ENCODE results near the gene ZNF397.
"Not testable (repeated sequence)": the region's sequence is repeated elsewhere in the genome, so short reads cannot be mapped to it uniquely, and the experiment has no call there.

The ZNF397 gene

GRCh38 chr18:35240664-35241447 lies at the start of gene ZNF397:
Gene ZNF397 (plus strand): TSS chr18:35241034. CDS start chr18:35242471, 1,437 bp downstream.
- H3K27ac Mint-ChIP-seq, result peak within 1 kb of the TSS; percentile 96
- no peaks in the 10 kb centered on the region for H3K27me3 Mint-ChIP-seq
- peaks cover 21% of the 10 kb centered on the region for H3K9me3 Mint-ChIP-seq
- H3K36me3 Mint-ChIP-seq, result peaks cover 29% of the 10 kb centered on the region
- peak within 1 kb of the TSS; percentile 93 for H3K4me3 Mint-ChIP-seq
- H3K4me1 Mint-ChIP-seq, result peaks cover 26% of the 10 kb centered on the region

GRCh38 chr18:35191698-35192025 lies 49.2 kb upstream of the ZNF397 start:
- Mint-ChIP-seq H3K27me3 (no peaks in the 10 kb centered on the region), H3K4me1 (peaks cover 4% of the 10 kb centered on the region), H3K4me3 (no peak overlapping the region), H3K36me3 (no peaks in the 10 kb centered on the region), H3K9me3 (no peaks in the 10 kb centered on the region), H3K27ac (no peak overlapping the region)

DNA sequence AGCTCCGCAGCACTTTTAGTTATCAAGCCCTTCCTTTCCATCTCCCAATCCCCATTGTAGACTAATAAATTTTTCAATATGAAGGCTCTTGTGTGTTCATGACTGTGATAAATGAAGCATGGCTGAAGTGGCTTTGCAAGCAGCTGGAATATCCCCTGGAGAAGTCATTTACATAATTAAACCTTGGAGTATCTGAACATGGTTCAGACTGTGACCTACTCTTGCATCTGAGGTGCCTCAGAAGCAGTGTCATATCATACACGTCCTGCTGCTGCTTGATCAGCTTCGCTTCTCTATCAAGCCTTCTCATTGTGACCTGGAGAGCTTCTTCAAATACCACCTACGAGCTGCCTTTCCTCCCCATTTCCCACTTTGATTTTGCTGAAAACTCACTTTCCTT lies 48.4 kb upstream of the ZNF397 start:
- H3K27ac Mint-ChIP-seq, result peak overlapping the region; percentile 53
- H3K4me1 Mint-ChIP-seq, result peaks cover 4% of the 10 kb centered on the region
- H3K27me3 Mint-ChIP-seq, result no peaks in the 10 kb centered on the region
- H3K4me3 Mint-ChIP-seq, result no peak overlapping the region
- no peaks in the 10 kb centered on the region for H3K36me3 Mint-ChIP-seq
- no peaks in the 10 kb centered on the region for H3K9me3 Mint-ChIP-seq

DNA sequence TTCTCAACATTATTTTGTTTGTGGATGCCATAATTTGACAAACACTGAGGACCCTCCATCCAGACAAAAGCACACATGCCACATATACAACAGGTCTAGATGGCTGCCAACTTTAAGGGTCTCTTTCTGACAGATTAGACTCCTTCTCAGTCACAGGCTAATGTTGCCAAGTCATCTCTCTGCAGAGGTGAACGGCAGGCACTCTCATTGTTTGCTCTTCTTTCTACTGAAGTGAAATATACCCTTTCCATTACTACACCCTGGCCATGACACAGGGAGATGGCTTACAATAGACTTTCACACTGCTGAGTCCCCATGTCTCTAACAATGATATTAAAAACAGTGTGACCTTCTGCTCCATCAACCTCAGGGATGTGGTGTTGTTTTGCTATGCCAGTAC lies 47.5 kb upstream of the ZNF397 start:
- no peak overlapping the region for H3K27ac Mint-ChIP-seq
- H3K27me3 Mint-ChIP-seq, result no peaks in the 10 kb centered on the region

DNA sequence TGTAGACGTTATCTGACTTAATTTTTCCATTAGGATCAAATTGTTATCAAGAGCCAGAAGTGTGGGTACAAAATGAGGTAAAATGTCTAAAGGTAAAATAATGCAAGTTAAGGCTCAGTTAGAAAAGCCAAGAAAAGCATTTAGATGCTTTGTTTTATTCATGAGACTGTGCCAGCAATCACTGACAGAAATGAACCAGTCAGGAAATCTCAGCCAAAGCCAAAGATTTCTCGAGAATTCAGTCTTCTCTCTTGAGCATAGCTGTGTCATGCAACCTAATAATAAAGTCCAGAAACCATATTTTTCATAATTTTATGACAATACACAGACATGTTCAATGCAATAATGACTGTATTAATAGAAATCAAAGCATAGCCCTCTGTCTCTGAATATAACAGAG lies 43.5 kb upstream of the ZNF397 start:
- Mint-ChIP-seq H3K4me3 (no peak overlapping the region), H3K27me3 (no peaks in the 10 kb centered on the region), H3K36me3 (no peaks in the 10 kb centered on the region), H3K4me1 (peaks cover 2% of the 10 kb centered on the region), H3K9me3 (no peaks in the 10 kb centered on the region), H3K27ac (no peak overlapping the region)

More for the DNA sequence above, 47.5 kb upstream of the ZNF397 start:
- Mint-ChIP-seq H3K4me3 (no peak overlapping the region), H3K4me1 (peaks cover 4% of the 10 kb centered on the region), H3K9me3 (no peaks in the 10 kb centered on the region), H3K36me3 (no peaks in the 10 kb centered on the region)

GRCh38 chr18:35201256-35201931 lies 39.4 kb upstream of the ZNF397 start:
- Mint-ChIP-seq H3K36me3 (peaks cover 5% of the 10 kb centered on the region), H3K4me3 (no peak overlapping the region), H3K27ac (no peak overlapping the region), H3K4me1 (no peaks in the 10 kb centered on the region), H3K27me3 (peaks cover 4% of the 10 kb centered on the region), H3K9me3 (peaks cover 10% of the 10 kb centered on the region)

GRCh38 chr18:35203067-35203466 lies 37.8 kb upstream of the ZNF397 start:
- H3K36me3 Mint-ChIP-seq, result peaks cover 5% of the 10 kb centered on the region
- H3K27ac Mint-ChIP-seq, result no peak overlapping the region
- peaks cover 4% of the 10 kb centered on the region for H3K27me3 Mint-ChIP-seq
- no peak overlapping the region for H3K4me3 Mint-ChIP-seq
- peaks cover 10% of the 10 kb centered on the region for H3K9me3 Mint-ChIP-seq
- H3K4me1 Mint-ChIP-seq, result no peaks in the 10 kb centered on the region

- Mint-ChIP-seq H3K36me3 (peaks cover 5% of the 10 kb centered on the region), H3K27ac (no peak overlapping the region), H3K4me3 (no peak overlapping the region), H3K27me3 (peaks cover 4% of the 10 kb centered on the region), H3K9me3 (peaks cover 10% of the 10 kb centered on the region), H3K4me1 (no peaks in the 10 kb centered on the region)
Observed at GRCh38 chr18:35205199-35205712, 35.6 kb upstream of the ZNF397 start.

- H3K4me3 Mint-ChIP-seq, H3K4me1 Mint-ChIP-seq, H3K27me3 Mint-ChIP-seq, H3K27ac Mint-ChIP-seq, H3K36me3 Mint-ChIP-seq, H3K9me3 Mint-ChIP-seq: not testable (repeated sequence)
Observed at GRCh38 chr18:35205746-35206458, 34.9 kb upstream of the ZNF397 start.

- H3K36me3 Mint-ChIP-seq, result no peaks in the 10 kb centered on the region
- H3K4me3 Mint-ChIP-seq, result no peak overlapping the region
- H3K27me3 Mint-ChIP-seq, result no peaks in the 10 kb centered on the region
- no peak overlapping the region for H3K27ac Mint-ChIP-seq
- no peaks in the 10 kb centered on the region for H3K4me1 Mint-ChIP-seq
- no peaks in the 10 kb centered on the region for H3K9me3 Mint-ChIP-seq
Observed at GRCh38 chr18:35215026-35215425, 25.8 kb upstream of the ZNF397 start.

DNA sequence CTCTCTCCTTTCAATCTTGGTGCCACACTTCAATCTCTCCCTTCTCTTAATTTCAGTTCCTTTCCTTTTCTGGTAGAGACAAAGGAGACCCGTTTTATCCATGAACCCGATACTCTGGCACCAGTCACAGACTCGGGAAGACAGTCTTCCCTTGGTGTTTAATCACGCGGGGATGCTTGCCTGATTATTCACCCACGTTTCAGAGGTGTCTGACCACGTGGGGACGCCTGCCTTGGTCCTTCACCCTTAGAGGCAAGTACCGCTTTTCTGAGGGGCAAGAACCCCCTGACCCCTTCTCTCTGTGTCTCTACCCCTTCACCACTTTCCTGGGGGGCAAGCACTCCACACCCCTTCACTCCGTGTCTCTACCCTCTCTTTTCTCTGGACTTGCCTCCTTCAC lies 24.2 kb upstream of the ZNF397 start:
- not testable (repeated sequence) for H3K27ac Mint-ChIP-seq, H3K4me1 Mint-ChIP-seq, H3K36me3 Mint-ChIP-seq, H3K27me3 Mint-ChIP-seq, H3K4me3 Mint-ChIP-seq, H3K9me3 Mint-ChIP-seq

DNA sequence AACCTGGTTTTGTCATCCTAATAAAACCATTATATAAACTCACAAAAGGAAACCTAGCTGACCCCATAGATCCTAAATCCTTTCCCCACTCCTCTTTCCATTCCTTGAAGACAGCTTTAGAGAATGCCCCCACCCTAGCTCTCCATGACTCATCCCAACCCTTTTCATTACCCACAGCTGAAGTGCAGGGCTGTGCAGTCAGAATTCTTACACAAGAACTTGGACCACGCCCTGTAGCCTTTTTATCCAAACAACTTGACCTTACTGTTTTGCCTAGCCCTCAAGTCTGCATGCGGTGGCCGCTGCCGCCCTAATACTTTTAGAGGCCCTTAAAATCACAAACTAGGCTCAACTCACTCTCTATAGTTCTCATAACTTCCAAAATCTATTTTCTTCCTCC lies 21.5 kb upstream of the ZNF397 start:
- not testable (repeated sequence) for H3K9me3 Mint-ChIP-seq, H3K36me3 Mint-ChIP-seq, H3K4me1 Mint-ChIP-seq, H3K27me3 Mint-ChIP-seq, H3K4me3 Mint-ChIP-seq, H3K27ac Mint-ChIP-seq

DNA sequence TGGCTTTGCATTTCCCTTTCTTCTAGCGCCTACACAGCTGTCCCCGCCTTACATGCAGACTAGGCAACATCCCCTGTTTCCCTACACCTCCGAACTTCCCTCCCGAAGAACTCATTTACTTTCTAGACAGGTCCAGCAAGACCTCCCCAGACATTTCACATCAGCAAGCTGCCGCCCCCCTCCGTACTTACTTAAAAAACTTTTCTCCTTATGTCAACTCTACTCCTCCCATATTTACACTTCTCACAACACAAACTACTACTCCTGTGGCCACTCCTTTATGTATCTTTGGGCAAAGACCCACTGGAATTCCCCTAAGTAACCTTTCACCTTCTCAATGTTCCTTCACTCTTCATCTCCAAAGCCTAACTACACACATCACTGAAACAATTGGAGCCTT lies 20.4 kb upstream of the ZNF397 start:
- no peaks in the 10 kb centered on the region for H3K27me3 Mint-ChIP-seq
- H3K27ac Mint-ChIP-seq, result no peak overlapping the region
- H3K4me1 Mint-ChIP-seq, result no peaks in the 10 kb centered on the region
- no peaks in the 10 kb centered on the region for H3K9me3 Mint-ChIP-seq
- no peaks in the 10 kb centered on the region for H3K36me3 Mint-ChIP-seq
- no peak overlapping the region for H3K4me3 Mint-ChIP-seq

DNA sequence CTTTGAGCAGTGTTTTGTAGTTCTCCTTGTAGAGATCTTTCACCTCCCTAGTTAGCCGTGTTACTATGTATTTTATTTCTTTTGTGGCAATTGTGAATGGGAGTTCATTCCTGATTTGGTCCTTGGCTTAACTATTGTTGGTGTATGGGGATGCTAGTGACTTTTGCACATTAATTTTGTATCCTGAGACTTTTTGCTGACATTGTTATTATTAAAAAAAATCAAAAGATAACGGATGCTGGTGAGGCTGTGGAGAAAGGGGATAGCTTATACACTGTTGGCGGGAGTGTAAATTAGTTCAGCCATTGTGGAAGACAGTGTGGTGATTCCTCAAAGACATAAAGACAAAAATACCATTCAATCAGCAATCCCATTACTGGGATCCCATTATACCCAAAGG lies 17.0 kb upstream of the ZNF397 start:
- H3K4me3 Mint-ChIP-seq, result no peak overlapping the region
- H3K4me1 Mint-ChIP-seq, result no peaks in the 10 kb centered on the region
- H3K27me3 Mint-ChIP-seq, result no peaks in the 10 kb centered on the region
- H3K36me3 Mint-ChIP-seq, result no peaks in the 10 kb centered on the region
- no peak overlapping the region for H3K27ac Mint-ChIP-seq
- H3K9me3 Mint-ChIP-seq, result no peaks in the 10 kb centered on the region

DNA sequence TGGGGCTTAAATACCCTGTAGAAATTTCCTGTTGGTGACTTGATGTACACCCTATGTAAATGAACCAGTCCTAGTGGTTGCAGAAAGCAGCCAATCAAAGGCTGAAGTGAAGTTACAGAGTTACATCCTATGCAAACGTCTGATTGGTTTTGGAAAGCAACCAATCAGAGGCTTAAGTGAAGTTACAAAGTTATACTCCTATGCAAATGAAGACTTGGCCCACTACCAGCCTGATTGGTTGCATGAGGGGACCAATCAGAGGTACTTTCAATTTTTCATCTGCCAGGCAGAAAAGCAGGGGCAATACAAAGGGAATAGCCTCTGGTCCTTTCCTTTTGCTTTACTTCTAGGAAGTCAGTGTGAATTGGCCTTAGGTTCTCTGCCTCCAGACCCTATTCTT lies 13.6 kb upstream of the ZNF397 start:
- Mint-ChIP-seq H3K27ac (no peak overlapping the region), H3K4me3 (no peak overlapping the region), H3K36me3 (no peaks in the 10 kb centered on the region), H3K9me3 (no peaks in the 10 kb centered on the region), H3K4me1 (peaks cover 3% of the 10 kb centered on the region), H3K27me3 (no peaks in the 10 kb centered on the region)

DNA sequence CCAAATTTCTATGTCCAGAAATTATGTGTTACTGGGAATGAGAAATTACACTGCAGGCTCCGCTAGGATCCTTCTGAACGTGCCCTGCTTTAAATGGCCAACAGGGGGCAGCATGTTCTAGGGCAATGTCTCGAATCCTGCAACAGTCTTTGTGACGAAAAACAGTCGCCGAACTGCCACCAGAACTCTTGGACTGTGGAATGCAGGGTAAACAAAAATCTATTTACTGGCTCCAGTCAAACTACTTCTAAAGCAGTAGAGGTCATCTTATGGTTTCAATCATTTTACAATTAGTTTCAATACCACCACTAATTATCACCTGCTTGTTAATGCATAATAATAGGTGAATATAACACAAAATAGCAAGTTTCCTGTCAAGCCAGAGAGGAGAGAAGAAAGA lies 9.8 kb upstream of the ZNF397 start:
- Mint-ChIP-seq H3K4me3 (peak overlapping the region; percentile 57), H3K36me3 (no peaks in the 10 kb centered on the region), H3K27ac (no peak overlapping the region), H3K4me1 (peaks cover 3% of the 10 kb centered on the region), H3K27me3 (no peaks in the 10 kb centered on the region), H3K9me3 (no peaks in the 10 kb centered on the region)

Measured in activated naive CD4-positive, alpha-beta T cell treated with anti-CD3 and anti-CD28 coated beads, Interleukin-2, amount 50 U/mL, for 24 hours (primary cell).